ENCODE measurements around the gene LUC7L2. TPM values are rescaled to one million over a fixed set of nuclear protein-coding genes. Genes with fewer than 3 reads are reported as not detected.

Gene LUC7L2
- total RNA-seq, 1 donor from 2014 or later, result 51.8 TPM

- Histone ChIP-seq H3K27me3 (no peaks in the 10 kb centered on the region), H3K4me3 (no peak overlapping the region), H3K4me1 (no peaks in the 10 kb centered on the region), H3K36me3 (peaks cover 0 to 61% of the 10 kb centered on the region in 2 donors), H3K9me3 (no peaks in the 10 kb centered on the region), H3K27ac (no peak overlapping the region)
- TF ChIP-seq POLR2A (IDR thresholded peaks at IDR 0.05), result no peak
- TF ChIP-seq POLR2AphosphoS5 (IDR thresholded peaks at IDR 0.05; ENCODE audit: insufficient read depth in 1 of 2, low read depth in 1 of 2), result no peak
- no peak for TF ChIP-seq CTCF (IDR thresholded peaks at IDR 0.05)
- intact Hi-C loops (cut with DNase I), result no loop called here
- no peak for DNase-seq (ENCODE audit: extremely low spot score in 2 of 2)
These were observed 56.7 kb downstream of the LUC7L2 start for GRCh38 chr7:139416405-139416804.

- TF ChIP-seq POLR2A (IDR thresholded peaks at IDR 0.05) (no peak), POLR2AphosphoS5 (IDR thresholded peaks at IDR 0.05; ENCODE audit: insufficient read depth in 1 of 2, low read depth in 1 of 2) (no peak), CTCF (IDR thresholded peaks at IDR 0.05) (no peak)
- Histone ChIP-seq H3K27me3 (no peaks in the 10 kb centered on the region), H3K9me3 (no peaks in the 10 kb centered on the region), H3K4me3 (no peak overlapping the region), H3K36me3 (peaks cover 0 to 68% of the 10 kb centered on the region in 2 donors), H3K4me1 (no peaks in the 10 kb centered on the region), H3K27ac (no peak overlapping the region)
- intact Hi-C loops (cut with DNase I), result no loop called here
- no peak for DNase-seq (ENCODE audit: extremely low spot score in 2 of 2)
These were observed 57.8 kb downstream of the LUC7L2 start for GRCh38 chr7:139417478-139417877.

GRCh38 chr7:139421123-139421522, 61.4 kb downstream of the LUC7L2 start:
- H3K9me3 ChIP-seq, result no peaks in the 10 kb centered on the region
- DNase-seq (ENCODE audit: extremely low spot score in 2 of 2), result no peak
- H3K27ac ChIP-seq, result no peak overlapping the region
- intact Hi-C loops (cut with DNase I), result no loop called here
- H3K27me3 ChIP-seq, result no peaks in the 10 kb centered on the region
- peaks cover 0 to 59% of the 10 kb centered on the region in 2 donors for H3K36me3 ChIP-seq
- TF ChIP-seq CTCF (IDR thresholded peaks at IDR 0.05) (no peak), POLR2A (IDR thresholded peaks at IDR 0.05) (no peak), POLR2AphosphoS5 (IDR thresholded peaks at IDR 0.05; ENCODE audit: insufficient read depth in 1 of 2, low read depth in 1 of 2) (no peak)
- H3K4me1 ChIP-seq, result no peaks in the 10 kb centered on the region
- no peak overlapping the region for H3K4me3 ChIP-seq

- no peaks in the 10 kb centered on the region for H3K9me3 ChIP-seq
- no peaks in the 10 kb centered on the region for H3K27me3 ChIP-seq
- peaks cover 0 to 49% of the 10 kb centered on the region in 2 donors for H3K36me3 ChIP-seq
- no peaks in the 10 kb centered on the region for H3K4me1 ChIP-seq
- intact Hi-C loops (cut with DNase I), result no loop called here
- no peak overlapping the region for H3K4me3 ChIP-seq
- DNase-seq (ENCODE audit: extremely low spot score in 2 of 2), result no peak
- TF ChIP-seq CTCF (IDR thresholded peaks at IDR 0.05) (no peak), POLR2AphosphoS5 (IDR thresholded peaks at IDR 0.05; ENCODE audit: insufficient read depth in 1 of 2, low read depth in 1 of 2) (no peak), POLR2A (IDR thresholded peaks at IDR 0.05) (no peak)
- H3K27ac ChIP-seq, result no peak overlapping the region
These were observed 62.4 kb downstream of the LUC7L2 start for GRCh38 chr7:139422126-139422525.

GRCh38 chr7:139423091-139423490, 63.4 kb downstream of the LUC7L2 start:
- peaks cover 0 to 39% of the 10 kb centered on the region in 2 donors for H3K36me3 ChIP-seq
- no peaks in the 10 kb centered on the region for H3K4me1 ChIP-seq
- no peaks in the 10 kb centered on the region for H3K27me3 ChIP-seq
- intact Hi-C loops (cut with DNase I), result no loop called here
- DNase-seq (ENCODE audit: extremely low spot score in 2 of 2), result no peak
- TF ChIP-seq POLR2A (IDR thresholded peaks at IDR 0.05) (no peak), CTCF (IDR thresholded peaks at IDR 0.05) (no peak), POLR2AphosphoS5 (IDR thresholded peaks at IDR 0.05; ENCODE audit: insufficient read depth in 1 of 2, low read depth in 1 of 2) (no peak)
- H3K27ac ChIP-seq, result no peak overlapping the region
- H3K4me3 ChIP-seq, result no peak overlapping the region
- no peaks in the 10 kb centered on the region for H3K9me3 ChIP-seq
